GM21423 (cell line): ENCODE data around the gene KIAA1217.

ENCODE experiments used
- ATAC-seq: cut with Tn5 transposase; IDR thresholded peaks from one replicate; pipeline ENCODE4 v1.9.1; 2021; ENCODE audit warnings: mild to moderate bottlenecking, moderate library complexity; ENCODE audit not compliant: unreplicated experiment

KIAA1217 gene

GRCh38 chr10:24279166-24279565 lies 70.2 kb downstream of the KIAA1217 start:
- ATAC-seq: no peak

GRCh38 chr10:24287559-24288195 lies 78.7 kb downstream of the KIAA1217 start:
- no peak for ATAC-seq

- ATAC-seq: no peak
These were observed 79.6 kb downstream of the KIAA1217 start for GRCh38 chr10:24288581-24288980.

- ATAC-seq: no peak
These were observed 80.3 kb downstream of the KIAA1217 start for GRCh38 chr10:24289235-24289634.

- no peak for ATAC-seq
These were observed 83.7 kb downstream of the KIAA1217 start for GRCh38 chr10:24292304-24293293.

GRCh38 chr10:24299578-24300260 lies 90.8 kb downstream of the KIAA1217 start:
- no peak for ATAC-seq

- no peak for ATAC-seq
These were observed 94.8 kb downstream of the KIAA1217 start for GRCh38 chr10:24303522-24304310.

GRCh38 chr10:24305551-24306506 lies 96.9 kb downstream of the KIAA1217 start:
- ATAC-seq: no peak

GRCh38 chr10:24306507-24306875 lies 97.6 kb downstream of the KIAA1217 start:
- no peak for ATAC-seq

- no peak for ATAC-seq
These were observed 98.2 kb downstream of the KIAA1217 start for GRCh38 chr10:24307116-24307515.

- ATAC-seq: no peak
These were observed 99.0 kb downstream of the KIAA1217 start for GRCh38 chr10:24307696-24308485.

- ATAC-seq: no peak
These were observed 101.2 kb downstream of the KIAA1217 start for GRCh38 chr10:24310104-24310503.

- no peak for ATAC-seq
These were observed 103.0 kb downstream of the KIAA1217 start for GRCh38 chr10:24311888-24312287.

- no peak for ATAC-seq
These were observed 104.3 kb downstream of the KIAA1217 start for GRCh38 chr10:24313283-24313682.

GRCh38 chr10:24315211-24315610 lies 106.3 kb downstream of the KIAA1217 start:
- ATAC-seq: no peak

- ATAC-seq: no peak
These were observed 109.6 kb downstream of the KIAA1217 start for GRCh38 chr10:24318517-24318916.

GRCh38 chr10:24320373-24320772 lies 111.4 kb downstream of the KIAA1217 start:
- no peak for ATAC-seq

- no peak for ATAC-seq
These were observed 115.7 kb downstream of the KIAA1217 start for GRCh38 chr10:24324651-24325050.

- ATAC-seq: no peak
These were observed 122.5 kb downstream of the KIAA1217 start for GRCh38 chr10:24331457-24331856.
